Neural cell (in vitro differentiated cells): ENCODE data around the gene CDA. TPM values are rescaled to one million over a fixed set of nuclear protein-coding genes. Genes with fewer than 3 reads are reported as not detected.

Source experiments
- H2AFZ ChIP-seq: fragments of 200-600, 300-800 bp; sonication (generic), shearing (Covaris generic); 2 replicates; pipeline ENCODE4 v1.6.0; 2014; ENCODE audit warnings: low read depth, mild to moderate bottlenecking, antibody characterized with exemption, low read length, moderate library complexity
- H3F3A ChIP-seq: fragments of 200-600 bp; shearing (Covaris generic); 2 replicates; pipeline ENCODE4 v1.6.1; 2016; ENCODE audit warnings: mild to moderate bottlenecking, moderate library complexity, mixed read lengths, antibody characterized with exemption, low read length; ENCODE audit not compliant: insufficient read depth, poor library complexity, severe bottlenecking
- H3K27ac ChIP-seq: fragments of 200-600, 300-800 bp; sonication (generic), shearing (Covaris generic); 2 replicates; pipeline ENCODE4 v1.5.1; 2014; ENCODE audit warnings: mild to moderate bottlenecking, low read length, moderate library complexity
- H3K27me3 ChIP-seq: fragments of 300-800, 200-600 bp; sonication (generic), shearing (Covaris generic); 2 replicates; pipeline ENCODE4 v1.6.0; 2014; ENCODE audit warnings: mild to moderate bottlenecking, low read depth, low read length, moderate library complexity; ENCODE audit not compliant: insufficient read depth
- H3K36me3 ChIP-seq: fragments of 300-800, 200-600 bp; sonication (generic), shearing (Covaris generic); 2 replicates; pipeline ENCODE4 v1.5.1; 2014; ENCODE audit warnings: mild to moderate bottlenecking, antibody characterized with exemption, low read length, moderate library complexity; ENCODE audit not compliant: insufficient read depth
- H3K4me2 ChIP-seq: fragments of 300-800, 200-600 bp; sonication (generic), shearing (Covaris generic); 2 replicates; pipeline ENCODE4 v1.6.0; 2014; ENCODE audit warnings: mild to moderate bottlenecking, low read length
- H3K4me3 ChIP-seq: fragments of 300-800, 200-600 bp; sonication (generic), shearing (Covaris generic); 2 replicates; pipeline ENCODE4 v1.5.1; 2014; ENCODE audit warnings: mild to moderate bottlenecking, low read length, moderate library complexity
- H3K79me2 ChIP-seq: fragments of 200-600 bp; shearing (Covaris generic); replicated peaks from 2 replicates; pipeline ENCODE4 v1.6.0; 2014; ENCODE audit warnings: mild to moderate bottlenecking, low read length, moderate library complexity; ENCODE audit not compliant: insufficient read depth
- H3K9ac ChIP-seq: fragments of 300-800, 200-600 bp; sonication (generic), shearing (Covaris generic); 2 replicates; pipeline ENCODE4 v1.6.1; 2016; ENCODE audit warnings: mild to moderate bottlenecking, low read length, mixed read lengths
- H3K9me2 ChIP-seq: fragments of 200-600 bp; shearing (Covaris generic); 2 replicates; pipeline ENCODE4 v1.6.1; 2016; ENCODE audit warnings: mild to moderate bottlenecking, low read length, mixed read lengths; ENCODE audit not compliant: insufficient read depth
- H3K9me3 ChIP-seq: fragments of 200-600, 300-800 bp; sonication (generic), shearing (Covaris generic); 2 replicates; pipeline ENCODE4 v1.6.1; 2016; ENCODE audit warnings: mild to moderate bottlenecking, mixed run types, low read length, moderate library complexity, mixed read lengths
- H4K20me1 ChIP-seq: fragments of 200-600 bp; shearing (Covaris generic); 2 replicates; pipeline ENCODE4 v1.6.1; 2016; ENCODE audit warnings: mild to moderate bottlenecking, mixed run types; ENCODE audit not compliant: insufficient read depth
- EP300 ChIP-seq: fragments of 450-650 bp; conservative IDR thresholded peaks from 2 replicates; pipeline ENCODE4 v1.6.1; 2014; ENCODE audit warnings: antibody characterized with exemption, mild to moderate bottlenecking, moderate library complexity; ENCODE audit not compliant: poor library complexity, severe bottlenecking
- EZH2 ChIP-seq: fragments of 200-600, 300-800 bp; shearing (Covaris generic), sonication (generic); IDR thresholded peaks from 2 replicates; pipeline ENCODE4 v1.6.1; 2014; ENCODE audit warnings: antibody characterized with exemption, low read length, borderline replicate concordance, mild to moderate bottlenecking; ENCODE audit not compliant: insufficient read depth, poor library complexity, severe bottlenecking
- MXI1 ChIP-seq: fragments of 450-650 bp; conservative IDR thresholded peaks from 2 replicates; pipeline ENCODE4 v1.6.1; 2014; ENCODE audit warnings: antibody characterized with exemption, mild to moderate bottlenecking; ENCODE audit not compliant: poor library complexity, severe bottlenecking
- POLR2AphosphoS5 ChIP-seq: IDR thresholded peaks from 2 replicates; pipeline ENCODE4 v1.6.1; 2012
- RAD21 ChIP-seq: fragments of 450-650 bp; conservative IDR thresholded peaks from 2 replicates; pipeline ENCODE4 v1.6.1; 2014; ENCODE audit warnings: antibody characterized with exemption, mild to moderate bottlenecking, moderate library complexity
- SMC3 ChIP-seq: fragments of 450-650 bp; conservative IDR thresholded peaks from 2 replicates; pipeline ENCODE4 v1.6.1; 2014; ENCODE audit warnings: antibody characterized with exemption, mild to moderate bottlenecking, moderate library complexity; ENCODE audit not compliant: poor library complexity
- TAF1 ChIP-seq: IDR thresholded peaks from 2 replicates; pipeline ENCODE4 v1.6.1; 2012; ENCODE audit warnings: low read depth
- polyA plus RNA-seq: library from polyadenylated mRNA; depleted of rRNA; stranded (reverse); fragments of >200 nt; gene quantifications from 2 replicates; pipeline ENCODE4 v1.2.3, GENCODE V29; 2014
- TF ChIP-seq, protein P1 (sequence below): fragments of 450-650 bp; IDR thresholded peaks from 2 replicates; pipeline ENCODE4 v1.5.1; 2014; ENCODE audit warnings: antibody characterized with exemption, mild to moderate bottlenecking, moderate library complexity; ENCODE audit not compliant: poor library complexity, severe bottlenecking
- TF ChIP-seq, protein P2 (sequence below): IDR thresholded peaks from 2 replicates; pipeline ENCODE4 v1.6.1; 2012; ENCODE audit warnings: borderline replicate concordance

The CDA gene
- polyA plus RNA-seq, 1 donor from 2014 or later: not detected

DNA sequence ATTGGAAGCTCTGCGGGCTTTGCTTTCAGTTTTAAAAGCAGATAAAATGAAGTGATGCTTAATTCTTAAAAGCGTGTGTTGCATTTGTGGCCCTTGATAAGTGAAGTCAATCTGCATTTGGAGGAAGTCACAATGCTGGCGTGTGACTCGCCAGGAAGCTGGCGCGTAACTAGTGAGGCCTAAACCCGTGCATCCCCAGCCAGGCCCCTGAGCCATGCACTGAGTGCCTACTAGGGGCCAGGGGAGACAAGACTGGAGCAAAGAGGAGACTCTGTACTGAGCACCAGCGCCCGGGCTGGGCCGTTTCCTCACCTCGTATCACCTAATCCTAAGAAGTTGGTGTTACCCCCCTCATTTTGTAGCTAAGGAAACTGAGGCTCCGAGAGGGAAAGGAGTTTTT, 76.8 kb downstream of the CDA start:
- H4K20me1 ChIP-seq: no peaks in the 10 kb centered on the region
- H3K36me3 ChIP-seq: no peaks in the 10 kb centered on the region
- no peaks in the 10 kb centered on the region for H3K9me3 ChIP-seq
- H3K9me2 ChIP-seq: no peaks in the 10 kb centered on the region
- H3K4me2 ChIP-seq: no peak overlapping the region
- no peaks in the 10 kb centered on the region for H3F3A ChIP-seq
- H3K4me3 ChIP-seq: no peak overlapping the region
- no peak overlapping the region for H3K27ac ChIP-seq
- no peak overlapping the region for H2AFZ ChIP-seq
- no peak overlapping the region for H3K9ac ChIP-seq
- no peaks in the 10 kb centered on the region for H3K27me3 ChIP-seq
- TF ChIP-seq TAF1 (no peak), MXI1 (no peak), SMC3 (no peak)
- H3K79me2 ChIP-seq: peaks cover 5% of the 10 kb centered on the region

DNA sequence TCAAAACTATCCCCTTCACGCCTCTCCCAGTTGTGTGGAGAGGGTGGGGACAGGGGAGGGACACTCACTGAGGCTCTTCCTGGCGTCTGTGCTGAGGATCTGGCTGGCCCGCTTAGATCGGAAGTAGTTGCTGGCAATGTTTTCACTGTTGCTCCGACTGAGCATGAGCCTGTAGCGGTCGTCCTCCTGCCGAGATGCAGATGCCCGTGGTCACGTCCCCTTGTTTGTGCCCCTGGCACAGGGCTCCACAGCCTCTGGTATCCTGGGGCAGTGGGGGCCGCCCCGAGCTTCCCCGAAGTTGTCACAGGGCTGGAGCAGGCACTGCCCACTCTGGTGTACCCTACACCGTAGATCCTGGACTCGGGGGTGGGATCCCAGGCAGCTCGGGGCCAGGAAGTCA, 77.2 kb downstream of the CDA start:
- H3K9ac ChIP-seq: no peak overlapping the region
- H3K4me3 ChIP-seq: no peak overlapping the region
- H2AFZ ChIP-seq: no peak overlapping the region
- H3K79me2 ChIP-seq: peaks cover under 1% of the 10 kb centered on the region
- no peaks in the 10 kb centered on the region for H3K27me3 ChIP-seq
- H3K36me3 ChIP-seq: no peaks in the 10 kb centered on the region
- TF ChIP-seq EZH2 (no peak), POLR2AphosphoS5 (no peak), RAD21 (no peak), SMC3 (no peak), MXI1 (no peak), EP300 (no peak)
- TF ChIP-seq, protein P1, sequence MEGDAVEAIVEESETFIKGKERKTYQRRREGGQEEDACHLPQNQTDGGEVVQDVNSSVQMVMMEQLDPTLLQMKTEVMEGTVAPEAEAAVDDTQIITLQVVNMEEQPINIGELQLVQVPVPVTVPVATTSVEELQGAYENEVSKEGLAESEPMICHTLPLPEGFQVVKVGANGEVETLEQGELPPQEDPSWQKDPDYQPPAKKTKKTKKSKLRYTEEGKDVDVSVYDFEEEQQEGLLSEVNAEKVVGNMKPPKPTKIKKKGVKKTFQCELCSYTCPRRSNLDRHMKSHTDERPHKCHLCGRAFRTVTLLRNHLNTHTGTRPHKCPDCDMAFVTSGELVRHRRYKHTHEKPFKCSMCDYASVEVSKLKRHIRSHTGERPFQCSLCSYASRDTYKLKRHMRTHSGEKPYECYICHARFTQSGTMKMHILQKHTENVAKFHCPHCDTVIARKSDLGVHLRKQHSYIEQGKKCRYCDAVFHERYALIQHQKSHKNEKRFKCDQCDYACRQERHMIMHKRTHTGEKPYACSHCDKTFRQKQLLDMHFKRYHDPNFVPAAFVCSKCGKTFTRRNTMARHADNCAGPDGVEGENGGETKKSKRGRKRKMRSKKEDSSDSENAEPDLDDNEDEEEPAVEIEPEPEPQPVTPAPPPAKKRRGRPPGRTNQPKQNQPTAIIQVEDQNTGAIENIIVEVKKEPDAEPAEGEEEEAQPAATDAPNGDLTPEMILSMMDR: no peak
- TF ChIP-seq, protein P2, sequence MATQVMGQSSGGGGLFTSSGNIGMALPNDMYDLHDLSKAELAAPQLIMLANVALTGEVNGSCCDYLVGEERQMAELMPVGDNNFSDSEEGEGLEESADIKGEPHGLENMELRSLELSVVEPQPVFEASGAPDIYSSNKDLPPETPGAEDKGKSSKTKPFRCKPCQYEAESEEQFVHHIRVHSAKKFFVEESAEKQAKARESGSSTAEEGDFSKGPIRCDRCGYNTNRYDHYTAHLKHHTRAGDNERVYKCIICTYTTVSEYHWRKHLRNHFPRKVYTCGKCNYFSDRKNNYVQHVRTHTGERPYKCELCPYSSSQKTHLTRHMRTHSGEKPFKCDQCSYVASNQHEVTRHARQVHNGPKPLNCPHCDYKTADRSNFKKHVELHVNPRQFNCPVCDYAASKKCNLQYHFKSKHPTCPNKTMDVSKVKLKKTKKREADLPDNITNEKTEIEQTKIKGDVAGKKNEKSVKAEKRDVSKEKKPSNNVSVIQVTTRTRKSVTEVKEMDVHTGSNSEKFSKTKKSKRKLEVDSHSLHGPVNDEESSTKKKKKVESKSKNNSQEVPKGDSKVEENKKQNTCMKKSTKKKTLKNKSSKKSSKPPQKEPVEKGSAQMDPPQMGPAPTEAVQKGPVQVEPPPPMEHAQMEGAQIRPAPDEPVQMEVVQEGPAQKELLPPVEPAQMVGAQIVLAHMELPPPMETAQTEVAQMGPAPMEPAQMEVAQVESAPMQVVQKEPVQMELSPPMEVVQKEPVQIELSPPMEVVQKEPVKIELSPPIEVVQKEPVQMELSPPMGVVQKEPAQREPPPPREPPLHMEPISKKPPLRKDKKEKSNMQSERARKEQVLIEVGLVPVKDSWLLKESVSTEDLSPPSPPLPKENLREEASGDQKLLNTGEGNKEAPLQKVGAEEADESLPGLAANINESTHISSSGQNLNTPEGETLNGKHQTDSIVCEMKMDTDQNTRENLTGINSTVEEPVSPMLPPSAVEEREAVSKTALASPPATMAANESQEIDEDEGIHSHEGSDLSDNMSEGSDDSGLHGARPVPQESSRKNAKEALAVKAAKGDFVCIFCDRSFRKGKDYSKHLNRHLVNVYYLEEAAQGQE: no peak
- no peaks in the 10 kb centered on the region for H3F3A ChIP-seq
- H3K9me2 ChIP-seq: no peaks in the 10 kb centered on the region
- H3K4me2 ChIP-seq: no peak overlapping the region
- no peak overlapping the region for H3K27ac ChIP-seq
- no peaks in the 10 kb centered on the region for H4K20me1 ChIP-seq
- no peaks in the 10 kb centered on the region for H3K9me3 ChIP-seq

DNA sequence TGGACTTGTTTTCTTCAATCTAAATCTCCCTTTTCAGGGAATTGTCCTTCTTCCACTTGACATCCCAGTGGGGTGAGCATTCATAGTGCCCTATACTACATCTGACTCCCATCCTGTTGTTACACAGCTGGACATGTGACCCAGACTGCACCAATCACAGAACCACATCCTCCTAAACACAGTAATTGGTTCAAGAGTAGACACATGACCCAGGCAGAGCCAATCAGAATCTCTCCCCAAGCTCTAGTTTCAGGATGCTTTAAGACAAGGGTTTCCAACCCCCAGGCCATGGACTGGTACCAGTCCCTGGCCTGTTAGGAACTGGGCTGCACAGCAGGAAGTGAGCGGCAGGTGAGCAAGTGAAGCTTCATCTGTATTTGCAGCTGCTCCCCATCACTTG, 77.9 kb downstream of the CDA start:
- no peaks in the 10 kb centered on the region for H4K20me1 ChIP-seq
- H3K4me3 ChIP-seq: no peak overlapping the region
- no peaks in the 10 kb centered on the region for H3K79me2 ChIP-seq
- no peak overlapping the region for H3K4me2 ChIP-seq
- H3F3A ChIP-seq: no peaks in the 10 kb centered on the region
- H3K9me2 ChIP-seq: no peaks in the 10 kb centered on the region
- no peaks in the 10 kb centered on the region for H3K9me3 ChIP-seq
- H3K9ac ChIP-seq: no peak overlapping the region
- H3K27me3 ChIP-seq: no peaks in the 10 kb centered on the region
- H3K27ac ChIP-seq: no peak overlapping the region
- no peak overlapping the region for H2AFZ ChIP-seq
- TF ChIP-seq EZH2 (no peak), MXI1 (no peak), RAD21 (no peak), TAF1 (no peak), EP300 (no peak), SMC3 (no peak), POLR2AphosphoS5 (no peak)
- TF ChIP-seq, protein P1: no peak
- TF ChIP-seq, protein P2: no peak
- H3K36me3 ChIP-seq: no peaks in the 10 kb centered on the region
